GM18526 (cell line): ENCODE measurements around the gene TFE3.

Experiments used
- POLR2A ChIP-seq: IDR thresholded peaks from 3 replicates; pipeline ENCODE4 v1.6.1; 2011; ENCODE audit not compliant: insufficient read length; ENCODE audit errors: extremely low read depth

Gene TFE3

GRCh38 chrX:49066690-49067089 is 23.5 kb upstream of the TFE3 start:
- no peak for TF ChIP-seq POLR2A

GRCh38 chrX:49066278-49066677 is 23.1 kb upstream of the TFE3 start:
- no peak for TF ChIP-seq POLR2A

DNA sequence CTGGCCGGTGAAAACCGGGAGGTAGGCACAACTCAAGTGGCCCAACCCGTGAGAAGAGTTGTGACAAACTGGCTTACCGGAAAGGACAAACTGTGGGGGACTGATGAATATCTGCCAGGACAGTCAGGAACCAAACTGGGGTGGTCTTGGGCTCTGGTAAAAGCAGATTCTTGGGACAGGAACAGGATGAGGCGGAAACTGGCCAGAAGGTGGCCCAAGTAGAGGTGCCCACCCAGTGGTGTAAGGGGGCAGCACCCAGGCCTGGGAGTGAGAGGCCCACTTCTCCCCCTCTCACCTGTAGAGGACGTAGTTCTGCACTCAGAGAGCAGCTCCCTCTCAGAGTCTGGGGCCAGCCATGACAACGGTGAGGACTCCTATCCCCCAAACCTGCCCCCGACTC is 21.6 kb upstream of the TFE3 start:
- no peak for TF ChIP-seq POLR2A

- no peak for TF ChIP-seq POLR2A
Observed at GRCh38 chrX:49064303-49064702, 21.1 kb upstream of the TFE3 start.

GRCh38 chrX:49063715-49064114 is 20.6 kb upstream of the TFE3 start:
- no peak for TF ChIP-seq POLR2A

DNA sequence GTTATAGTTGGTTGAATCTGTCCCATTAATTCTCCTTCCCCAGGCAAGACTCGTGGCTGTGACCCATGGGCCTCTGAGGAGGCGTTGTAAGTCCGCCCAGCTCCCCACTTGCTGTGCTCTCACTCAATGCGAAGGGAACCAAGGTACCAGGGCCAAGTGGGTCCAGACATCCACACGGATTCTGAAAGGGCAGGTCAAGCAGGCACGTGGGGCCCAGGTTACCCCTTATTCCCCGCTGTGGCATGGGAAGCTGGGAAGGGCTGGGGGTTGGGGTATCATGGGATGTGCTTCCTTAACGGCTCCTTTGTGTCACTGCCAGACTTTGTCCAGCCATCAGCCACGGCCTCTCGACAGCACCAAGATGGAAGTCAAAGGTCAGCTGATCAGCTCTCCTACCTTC is 18.8 kb upstream of the TFE3 start:
- no peak for TF ChIP-seq POLR2A

GRCh38 chrX:49061490-49061889 is 18.3 kb upstream of the TFE3 start:
- no peak for TF ChIP-seq POLR2A

- TF ChIP-seq POLR2A = no peak
Observed at GRCh38 chrX:49060914-49061313, 17.8 kb upstream of the TFE3 start.

DNA sequence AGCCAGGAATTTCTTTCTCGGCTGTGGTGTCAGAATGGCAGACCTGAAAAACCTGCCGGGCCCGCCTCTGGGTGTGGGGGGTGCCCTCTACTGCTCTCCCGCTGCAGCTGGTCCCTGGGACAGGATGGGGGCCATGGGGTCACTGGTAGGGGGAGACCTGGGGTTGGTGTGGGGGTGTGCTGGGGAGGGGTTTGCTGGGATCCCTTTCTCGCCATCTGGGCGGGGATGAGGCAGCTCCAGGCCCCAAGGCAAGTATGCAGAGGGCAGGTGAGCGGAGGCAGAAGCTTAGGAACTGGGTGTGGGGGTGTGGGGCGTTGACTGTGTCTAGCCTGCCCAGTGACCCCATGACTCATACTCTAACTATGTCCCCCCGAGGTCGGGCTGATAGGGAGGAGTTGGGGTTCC is 16.5 kb upstream of the TFE3 start:
- TF ChIP-seq POLR2A = no peak

- no peak for TF ChIP-seq POLR2A
Observed at GRCh38 chrX:49059201-49059600, 16.0 kb upstream of the TFE3 start.

- no peak for TF ChIP-seq POLR2A
Observed at GRCh38 chrX:49058794-49059193, 15.6 kb upstream of the TFE3 start, which contains the start of gene CCDC120. Gene CCDC120 (plus strand): TSS chrX:49058999. CDS start chrX:49062042, 3,043 bp downstream.

DNA sequence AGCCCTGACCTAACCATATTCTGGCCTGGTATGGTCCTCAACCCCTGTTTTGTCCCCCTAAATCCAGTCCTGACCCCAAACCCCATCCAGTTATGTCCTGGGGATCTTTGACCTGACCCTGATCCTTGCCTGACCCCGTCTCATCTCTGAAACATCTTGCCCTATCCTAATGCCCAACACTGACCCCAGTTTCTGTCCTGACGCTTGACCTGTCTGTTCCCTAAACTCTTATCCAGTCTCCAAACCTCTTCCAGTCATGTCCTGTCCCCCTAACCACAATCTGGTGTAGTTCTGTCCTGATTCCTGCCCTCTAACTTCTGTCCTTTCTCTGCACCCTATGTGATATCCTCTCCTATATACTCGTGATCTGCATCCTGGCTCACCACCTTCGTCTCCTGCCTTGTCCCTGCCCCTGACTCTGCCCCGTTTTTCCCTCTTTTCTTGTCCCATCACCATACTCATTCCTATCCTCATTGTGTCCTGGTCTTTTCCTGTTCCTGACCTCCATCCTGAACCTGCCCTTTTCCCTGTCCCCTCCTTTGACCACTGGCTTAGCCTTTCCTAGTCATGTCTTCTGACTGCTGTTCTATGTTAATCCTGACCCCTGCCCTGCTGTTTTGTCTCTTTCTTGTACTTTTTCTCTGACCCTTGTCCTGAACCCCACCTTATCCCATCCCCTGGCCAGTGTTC is 11.1 kb upstream of the TFE3 start:
- no peak for TF ChIP-seq POLR2A

- no peak for TF ChIP-seq POLR2A
Observed at GRCh38 chrX:49053223-49054072, 10.3 kb upstream of the TFE3 start.

GRCh38 chrX:49043987-49044281 is 777 bp upstream of the TFE3 start:
- no peak for TF ChIP-seq POLR2A

GRCh38 chrX:49042581-49043219 is 457 bp downstream of the TFE3 start:
- no peak for TF ChIP-seq POLR2A
